Colon (tissue), 2 donors: ENCODE data around the gene ARID1B.

Experiments used
- FAIRE-seq: peaks from 2 replicates; lab custom pipeline; 2012; peaks lifted over from hg19 to GRCh38; lab: Jason Lieb, UNC
- donor health status: control.
- donor health status: control.

ARID1B gene

DNA sequence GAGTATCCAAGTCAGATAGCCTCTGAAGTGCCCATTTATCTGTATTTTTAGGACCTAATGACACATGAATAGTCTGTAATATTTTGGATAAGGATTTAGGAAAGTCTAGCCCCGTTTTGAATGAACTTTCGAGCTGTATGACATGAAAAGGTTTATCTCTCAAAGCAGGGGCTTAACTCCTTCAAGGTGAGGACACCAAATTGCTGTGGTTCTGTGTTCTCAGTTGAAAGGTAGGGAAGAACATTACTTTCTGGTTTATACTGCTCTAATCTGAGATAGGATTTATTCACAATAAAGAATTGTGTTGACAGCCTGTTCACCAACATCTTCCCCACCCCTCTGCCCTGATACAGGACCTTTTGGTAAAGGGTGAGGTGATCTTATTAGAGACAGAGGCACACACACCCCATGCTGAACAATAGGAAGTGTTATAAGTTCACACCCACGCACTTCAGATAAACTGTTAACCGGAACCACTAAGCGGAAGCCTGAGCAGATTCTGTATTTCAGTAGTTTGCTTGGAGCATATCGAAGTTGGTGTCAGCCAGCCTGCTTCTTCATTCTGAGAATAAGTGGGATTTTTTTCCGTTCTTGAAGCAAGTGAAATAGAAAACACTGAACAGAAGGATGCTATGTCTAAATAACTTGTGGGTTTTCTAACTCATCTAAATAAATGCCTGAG is 322.9 kb downstream of the ARID1B start:
- FAIRE-seq = no peak

DNA sequence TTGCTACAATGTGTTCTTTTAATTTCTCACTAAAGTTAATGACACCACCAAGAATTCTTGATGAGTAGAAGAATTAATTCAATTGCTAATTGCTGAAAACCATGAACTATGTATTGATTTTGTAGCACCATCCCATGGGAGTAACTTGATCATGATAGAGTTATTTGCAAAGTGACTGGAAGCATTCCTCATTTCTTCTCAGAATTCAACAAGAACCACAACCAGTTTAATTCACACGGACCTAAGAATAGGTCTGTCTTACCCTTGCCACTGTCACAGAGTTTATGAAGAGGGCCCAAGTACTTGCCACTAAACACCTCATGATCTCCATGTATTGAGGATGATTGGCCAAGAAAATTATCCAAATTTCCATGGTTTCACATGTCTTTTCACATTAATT is 324.0 kb downstream of the ARID1B start:
- FAIRE-seq = no peak

DNA sequence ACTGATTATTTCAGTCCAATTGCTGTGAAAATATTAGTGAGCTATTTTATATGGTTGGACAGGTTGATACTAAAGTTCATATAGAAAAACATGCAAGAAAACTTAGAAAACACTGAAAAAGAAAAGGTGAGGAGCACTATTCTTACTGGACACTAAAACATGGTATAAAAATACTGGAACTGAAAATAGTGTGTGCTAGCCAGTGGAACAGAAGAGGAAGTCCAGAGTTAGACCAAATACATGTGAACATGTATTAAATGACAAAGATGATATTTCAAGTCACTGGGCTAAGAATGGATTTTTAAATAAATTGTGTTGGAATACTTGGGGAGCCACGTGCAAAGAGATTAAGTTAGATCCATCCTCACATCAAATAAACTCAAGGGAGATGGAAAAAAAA is 327.6 kb downstream of the ARID1B start:
- FAIRE-seq = no peak

DNA sequence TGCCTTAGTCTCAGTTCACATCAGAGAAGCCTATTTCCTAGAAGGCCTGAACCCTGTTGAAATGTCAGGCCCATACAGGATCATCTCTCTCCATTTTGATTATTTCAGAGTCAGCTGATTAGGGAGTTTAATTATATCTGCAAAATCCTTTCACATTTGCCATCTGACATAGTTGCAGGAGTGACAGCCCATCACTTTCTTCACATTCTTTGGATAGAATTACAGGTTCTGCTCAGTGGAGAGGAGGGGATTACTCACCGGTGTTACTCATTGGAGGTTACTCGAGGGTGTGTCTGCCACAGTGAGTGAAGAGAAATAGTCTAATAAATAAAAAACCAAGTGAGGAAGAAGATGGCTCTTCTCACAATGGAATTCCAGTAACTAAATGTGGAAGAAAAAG is 329.3 kb downstream of the ARID1B start:
- FAIRE-seq = no peak

DNA sequence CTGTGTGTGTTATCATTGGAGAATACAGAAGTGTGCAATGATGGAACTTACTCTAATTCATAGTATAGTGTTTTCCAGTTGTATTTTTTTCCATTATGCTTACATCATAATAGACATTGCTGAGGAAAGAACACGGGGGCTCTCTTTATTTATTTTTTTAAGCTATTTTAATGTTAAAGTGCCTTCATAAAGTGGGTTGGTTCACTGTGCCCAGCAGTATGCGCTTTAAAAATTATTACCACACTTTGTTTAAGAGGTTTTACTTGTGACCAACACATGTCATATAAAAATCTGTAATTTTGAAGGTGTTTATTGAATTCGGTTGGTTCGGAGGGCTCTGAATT is 330.4 kb downstream of the ARID1B start:
- no peak for FAIRE-seq

DNA sequence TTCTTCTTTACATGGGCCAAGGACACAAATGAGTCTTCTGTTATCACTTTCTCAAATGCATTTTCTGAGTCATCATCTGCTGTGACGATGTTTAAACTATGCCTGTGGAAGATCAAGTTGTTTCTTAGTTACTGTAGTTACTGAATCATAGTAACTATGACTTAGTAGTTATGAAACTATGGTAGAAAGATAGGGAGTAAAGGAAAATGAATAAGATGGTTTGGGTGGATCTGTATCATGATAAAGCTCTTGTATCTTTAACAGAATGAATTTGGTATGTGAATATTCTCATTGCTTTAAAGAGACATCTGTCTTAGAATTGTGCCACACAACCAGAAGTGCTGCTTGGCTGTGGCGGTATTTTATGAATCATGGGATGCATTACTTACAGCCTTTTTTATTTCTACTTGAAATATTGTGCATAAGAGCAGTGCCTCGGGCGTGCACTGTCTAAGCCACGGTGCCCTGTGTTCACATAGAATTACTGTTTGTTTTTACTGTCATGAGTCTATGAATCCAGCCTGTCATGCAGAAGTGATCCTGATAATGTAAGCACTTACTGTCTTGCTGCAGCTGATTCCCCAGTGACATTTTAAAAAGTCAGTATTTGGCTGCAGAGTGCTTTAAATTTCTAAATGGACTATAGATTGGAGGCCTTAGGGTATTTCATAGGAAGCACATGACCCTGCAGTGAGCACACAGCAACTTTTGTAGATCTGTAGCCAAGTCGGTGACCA is 330.9 kb downstream of the ARID1B start:
- FAIRE-seq = no peak

DNA sequence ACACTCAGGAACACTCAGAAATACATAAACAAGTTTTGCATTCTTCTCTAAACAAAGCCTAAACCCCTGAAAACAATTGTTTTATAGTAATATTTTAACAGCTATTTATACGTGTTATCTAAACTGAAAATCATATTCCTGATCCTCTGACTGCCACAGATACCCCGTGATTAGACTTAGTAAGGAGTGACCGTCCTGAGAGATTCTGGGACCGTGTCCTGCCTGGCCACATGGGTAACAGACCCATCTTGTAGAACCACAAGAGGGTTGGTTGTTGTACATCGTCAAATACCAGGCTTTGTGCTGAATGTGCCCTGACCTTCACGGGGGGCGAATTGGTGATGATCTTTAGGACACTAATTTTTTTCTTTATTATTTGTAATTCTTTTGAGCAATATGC is 331.7 kb downstream of the ARID1B start:
- FAIRE-seq = no peak

DNA sequence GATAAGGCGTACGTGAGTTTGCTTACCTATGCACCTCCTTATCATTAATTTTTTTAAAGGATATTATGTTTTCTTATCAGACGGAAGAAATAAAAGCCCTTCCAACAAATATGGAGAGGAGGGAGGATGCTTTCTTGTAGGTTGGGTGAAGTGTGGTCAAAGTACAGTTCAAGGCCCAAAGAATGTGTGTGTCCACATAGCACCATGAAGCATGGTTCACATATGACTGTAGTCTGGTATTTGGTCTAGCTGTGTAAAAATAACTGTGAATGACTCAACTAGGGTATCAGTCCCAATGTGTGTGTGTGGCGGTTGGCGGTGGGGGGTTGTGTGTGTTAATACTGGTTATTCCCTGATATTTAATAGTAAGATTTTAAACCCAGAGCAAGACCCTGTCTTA is 333.4 kb downstream of the ARID1B start:
- no peak for FAIRE-seq

DNA sequence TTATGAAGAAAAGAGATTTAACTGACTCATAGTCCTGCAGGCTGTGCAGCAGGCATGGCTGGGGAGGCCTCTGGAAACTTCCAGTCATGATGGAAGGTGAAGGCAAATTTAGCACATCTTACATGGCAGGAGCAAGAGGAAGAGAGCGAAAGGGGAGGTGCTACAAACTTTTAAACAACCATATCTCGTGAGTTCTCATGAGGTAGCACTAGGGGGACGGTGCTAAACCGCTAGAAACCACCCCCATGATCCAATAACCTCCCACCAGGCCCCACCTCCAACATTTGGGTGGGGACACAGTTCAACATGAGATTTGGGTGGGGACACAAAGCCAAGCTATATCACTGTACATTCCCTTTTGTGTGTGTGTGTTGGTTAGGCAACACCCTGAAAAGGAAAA is 336.2 kb downstream of the ARID1B start:
- FAIRE-seq = no peak

DNA sequence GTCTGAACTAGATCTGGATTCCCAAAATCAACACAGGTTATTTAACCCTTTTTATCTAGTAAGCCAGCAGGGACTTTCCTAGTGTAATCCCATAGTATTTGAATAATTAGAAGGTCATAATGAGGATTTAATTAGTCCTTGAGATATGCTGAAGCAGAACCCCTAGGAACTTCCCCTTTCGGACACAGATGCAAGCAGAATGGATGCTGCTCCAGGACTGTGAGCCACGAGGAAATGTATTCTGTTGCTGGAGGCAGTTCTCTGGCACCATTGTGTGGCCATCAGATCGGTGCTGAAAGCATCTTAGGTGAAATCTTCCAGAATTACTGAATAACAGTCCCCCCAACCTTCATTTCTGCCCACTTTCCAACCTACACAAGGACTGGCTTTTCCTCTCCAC is 339.2 kb downstream of the ARID1B start:
- no peak for FAIRE-seq

DNA sequence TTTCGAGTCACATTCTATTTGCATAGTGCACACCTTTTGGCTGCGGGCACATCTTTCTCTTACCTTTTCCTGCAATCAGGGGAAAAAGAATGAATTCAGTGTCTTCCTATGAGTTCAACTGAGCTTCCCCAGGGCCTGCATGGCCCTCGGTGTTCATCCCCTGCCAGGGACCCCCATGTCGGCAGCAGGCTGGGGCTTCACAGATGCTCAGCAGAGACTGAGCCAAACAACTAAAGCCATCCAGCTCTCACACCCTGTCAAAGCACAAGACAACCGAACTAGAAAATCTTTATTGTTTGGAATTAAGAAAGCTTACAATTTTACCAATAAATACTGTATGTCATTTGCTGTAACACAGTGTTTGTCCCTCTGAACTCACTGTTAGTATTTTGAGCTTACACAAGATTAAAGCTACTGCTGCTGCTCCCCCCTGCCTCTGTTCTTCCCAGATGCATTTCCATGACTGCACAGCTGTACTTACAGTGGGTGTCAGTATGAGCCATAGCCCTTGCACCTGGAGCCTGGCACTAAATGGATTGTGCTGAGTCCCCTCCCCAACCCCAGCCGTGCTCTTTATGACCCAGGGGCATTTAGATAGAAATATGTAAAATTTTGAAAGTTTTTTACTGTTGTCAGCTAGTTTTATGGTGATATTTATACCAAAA is 340.4 kb downstream of the ARID1B start:
- no peak for FAIRE-seq

DNA sequence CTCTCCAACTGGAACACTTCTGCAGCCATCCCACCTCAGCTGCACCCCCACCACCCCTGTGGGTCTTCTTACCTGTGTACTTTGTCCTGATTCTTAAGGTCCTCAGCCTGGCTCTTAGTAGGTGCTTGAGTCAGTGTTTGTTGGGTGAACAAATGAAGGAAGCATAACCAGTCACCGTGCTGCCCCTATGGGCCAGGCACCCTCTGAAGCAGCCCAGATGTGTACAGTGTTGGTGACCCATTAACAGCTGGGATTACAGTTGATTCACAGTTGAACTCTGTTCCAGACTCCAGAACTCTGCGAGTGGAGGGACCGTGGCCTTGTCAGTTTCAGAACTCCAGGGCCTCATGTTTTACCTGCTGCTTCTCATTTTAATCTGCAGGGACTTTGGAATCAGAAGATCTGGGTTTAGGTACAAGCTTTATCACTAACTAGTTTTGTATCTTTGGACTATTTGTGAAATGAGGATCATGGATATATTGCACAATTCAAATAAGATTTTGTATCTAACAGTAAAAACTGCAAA is 342.4 kb downstream of the ARID1B start:
- FAIRE-seq = no peak

DNA sequence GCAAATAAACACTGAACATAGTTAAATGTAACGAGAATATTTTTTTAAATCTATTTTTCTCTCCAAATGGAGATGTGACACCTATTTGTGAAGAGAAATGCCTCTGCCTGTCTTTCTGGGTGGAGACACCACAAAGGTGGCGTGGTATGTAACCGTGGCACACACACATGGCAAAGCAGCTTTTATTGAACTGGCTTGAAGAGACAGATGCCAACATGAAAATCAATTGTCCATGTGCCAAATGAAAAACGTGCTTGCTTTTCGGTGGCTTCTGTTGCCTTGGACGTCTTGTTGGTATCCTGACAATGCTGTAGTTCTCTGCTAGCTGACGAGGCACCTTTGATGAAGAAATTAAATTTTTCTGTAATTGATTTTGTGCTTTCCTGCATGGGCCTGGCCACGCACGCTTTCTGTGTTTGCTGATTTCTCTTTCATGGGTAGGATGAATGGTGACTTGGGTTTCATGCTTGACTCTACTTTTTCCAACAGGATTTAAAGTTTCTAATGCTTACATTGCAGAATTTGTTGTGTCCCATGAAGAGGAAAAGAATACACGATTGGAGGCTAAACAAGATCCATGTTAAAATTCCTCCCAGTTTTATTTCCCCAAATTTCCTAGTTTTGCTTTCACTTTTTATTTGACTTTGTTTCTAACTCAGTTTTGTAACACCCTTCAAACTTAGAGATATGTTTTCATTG is 343.5 kb downstream of the ARID1B start:
- FAIRE-seq = no peak

DNA sequence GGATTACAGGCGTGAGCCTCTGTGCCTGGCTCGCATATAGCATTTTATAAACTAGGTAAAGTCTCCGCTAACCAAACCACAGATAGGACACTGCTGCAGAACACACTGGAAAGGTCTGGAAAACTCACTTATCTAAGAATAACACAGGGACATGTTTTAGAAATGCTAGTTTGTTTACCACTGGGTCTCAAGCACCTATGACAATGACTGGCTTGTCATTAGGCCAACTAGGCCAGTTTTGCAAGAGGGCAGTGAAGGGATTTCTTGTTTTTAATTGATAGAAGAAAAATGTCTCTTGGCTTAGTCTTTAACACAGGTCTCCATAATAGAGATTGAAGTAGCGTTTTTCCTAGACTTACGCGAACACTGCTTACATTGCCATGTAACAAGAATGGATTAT is 344.7 kb downstream of the ARID1B start:
- FAIRE-seq = no peak

DNA sequence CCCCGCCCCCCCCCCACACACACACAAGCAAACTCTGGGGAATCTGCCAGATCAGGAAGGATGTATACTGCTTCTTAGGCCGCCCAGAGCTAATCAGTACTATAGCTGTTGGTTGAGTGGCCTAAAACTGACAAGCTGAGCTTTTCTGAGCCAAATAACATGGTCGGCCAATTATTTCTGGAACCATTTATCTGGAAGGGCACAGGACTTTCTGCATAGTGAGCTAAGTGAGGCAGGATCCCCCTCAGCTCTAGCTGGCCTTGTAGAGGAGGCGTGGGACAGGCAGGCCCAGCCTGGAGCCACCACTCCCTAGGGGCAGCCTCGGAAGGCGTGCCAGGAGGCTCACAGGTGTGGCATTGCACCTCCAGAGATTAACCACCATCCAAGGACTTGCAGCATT is 346.1 kb downstream of the ARID1B start:
- no peak for FAIRE-seq

DNA sequence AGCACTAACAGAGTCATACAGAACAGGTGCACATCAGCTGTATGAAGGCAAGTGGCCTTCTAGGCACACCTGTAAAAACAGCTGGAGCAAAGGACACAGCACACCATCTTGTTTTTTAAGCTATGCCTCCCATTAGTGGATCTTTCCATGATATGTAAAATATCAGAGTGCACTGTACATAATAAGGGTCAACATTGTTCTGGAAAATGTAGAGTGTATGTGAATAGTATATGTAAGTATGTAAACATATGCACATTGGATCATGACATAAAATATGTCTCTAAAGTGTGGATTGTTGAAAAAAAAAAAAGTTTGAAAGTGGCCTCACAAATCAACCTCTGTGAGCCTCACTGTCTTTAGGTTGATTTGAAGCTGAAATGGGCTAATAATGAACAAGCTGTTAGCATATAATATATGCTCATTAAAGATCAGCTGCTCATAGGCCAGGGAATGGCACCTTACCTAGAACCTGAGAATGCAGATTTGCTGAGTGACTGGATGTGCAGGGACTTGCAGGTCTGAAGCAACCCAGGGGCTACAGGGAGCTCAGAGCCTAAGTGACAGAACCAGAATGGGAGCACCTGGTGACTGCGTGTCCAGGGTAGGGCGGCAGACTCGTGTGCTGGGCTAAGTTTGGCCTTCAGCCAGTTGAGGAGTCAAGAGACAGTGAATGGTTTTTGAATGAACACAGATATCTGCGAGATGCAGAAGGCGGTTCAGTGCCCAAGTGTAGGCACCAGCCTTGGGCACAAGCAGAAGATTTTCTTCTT is 347.5 kb downstream of the ARID1B start:
- no peak for FAIRE-seq

DNA sequence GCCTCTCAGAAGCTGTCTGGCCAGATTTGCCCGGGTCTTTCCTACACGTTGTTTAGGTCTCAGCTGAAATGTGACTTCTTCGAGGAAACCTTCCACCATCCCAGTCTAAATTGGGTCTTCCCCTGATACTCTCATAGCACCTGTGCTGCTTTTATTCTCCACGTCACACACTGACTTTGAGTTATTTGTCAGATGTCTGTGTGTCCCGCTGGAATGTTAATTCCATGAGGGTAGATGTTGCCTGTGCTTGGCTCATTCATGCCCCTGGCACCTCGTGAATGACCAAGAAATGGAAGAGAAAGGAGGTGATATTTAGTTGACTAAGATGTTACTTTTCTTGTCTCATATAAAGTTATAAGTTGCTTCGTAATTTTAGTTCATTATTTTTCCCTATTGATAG is 348.4 kb downstream of the ARID1B start:
- FAIRE-seq = no peak

DNA sequence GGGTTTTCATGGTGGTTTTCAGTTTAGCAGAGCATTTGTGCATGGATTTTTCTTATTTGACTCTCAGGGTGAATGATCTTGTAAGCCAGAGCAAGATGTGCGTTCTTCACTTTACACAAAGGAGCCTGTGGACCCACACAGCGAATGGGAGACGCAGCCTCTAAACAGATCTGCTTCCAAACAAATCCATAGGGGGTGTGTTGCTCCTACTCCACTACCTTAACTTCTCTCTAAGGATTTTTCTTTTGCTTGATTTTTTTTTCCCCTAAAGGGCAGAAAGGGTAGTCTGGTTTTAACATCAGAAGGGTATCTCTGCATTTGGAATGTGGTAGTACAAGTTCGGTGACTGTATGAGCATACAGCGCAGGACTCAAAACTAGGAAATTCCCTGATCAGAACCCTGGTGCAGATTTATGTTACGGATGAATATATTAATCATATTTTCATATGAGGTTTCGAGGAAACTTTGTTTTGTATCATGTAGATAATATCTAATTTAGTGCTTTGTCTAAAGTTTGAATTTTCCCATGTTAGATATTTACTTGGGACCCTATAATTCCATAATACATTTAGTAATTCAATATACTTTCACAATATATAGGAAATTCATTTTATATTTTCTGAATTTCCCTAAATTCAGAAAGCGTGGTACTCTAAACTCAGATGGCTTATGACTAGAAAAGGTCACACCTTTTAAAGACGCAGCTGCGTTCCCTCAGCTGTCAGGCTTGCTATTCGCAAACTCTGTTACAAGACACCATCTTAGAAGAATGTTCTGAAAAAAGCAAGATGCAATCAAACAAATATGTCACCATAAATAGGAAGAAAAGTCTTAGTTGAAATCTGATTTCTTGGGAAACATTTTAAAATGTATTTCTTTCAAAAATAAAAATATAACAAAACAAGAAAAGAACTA is 349.3 kb downstream of the ARID1B start:
- no peak for FAIRE-seq

DNA sequence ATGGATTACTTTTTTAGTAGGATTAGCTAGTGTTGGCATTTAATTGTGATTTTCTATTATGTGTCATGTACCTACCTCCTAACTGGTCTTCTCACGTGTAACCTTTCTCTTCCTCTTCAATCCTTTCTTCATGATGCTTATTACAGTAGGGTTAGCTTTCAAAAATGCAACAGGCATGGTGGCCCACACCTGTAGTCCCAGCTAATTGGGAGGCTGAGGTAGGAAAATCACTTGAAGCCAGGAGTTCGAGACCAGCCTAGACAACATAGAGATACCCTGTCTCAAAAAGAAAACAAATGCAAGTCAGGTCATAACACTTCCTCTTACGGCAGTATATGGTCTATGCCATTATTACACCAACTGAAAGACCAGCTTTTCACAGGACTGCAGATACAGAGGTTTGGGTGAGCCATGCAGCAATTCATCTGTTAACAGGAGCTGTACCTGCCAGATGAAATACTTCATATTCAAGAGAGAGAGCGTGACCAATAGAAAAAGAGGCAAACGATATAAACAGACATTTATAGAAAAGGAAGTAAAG is 351.1 kb downstream of the ARID1B start:
- no peak for FAIRE-seq

DNA sequence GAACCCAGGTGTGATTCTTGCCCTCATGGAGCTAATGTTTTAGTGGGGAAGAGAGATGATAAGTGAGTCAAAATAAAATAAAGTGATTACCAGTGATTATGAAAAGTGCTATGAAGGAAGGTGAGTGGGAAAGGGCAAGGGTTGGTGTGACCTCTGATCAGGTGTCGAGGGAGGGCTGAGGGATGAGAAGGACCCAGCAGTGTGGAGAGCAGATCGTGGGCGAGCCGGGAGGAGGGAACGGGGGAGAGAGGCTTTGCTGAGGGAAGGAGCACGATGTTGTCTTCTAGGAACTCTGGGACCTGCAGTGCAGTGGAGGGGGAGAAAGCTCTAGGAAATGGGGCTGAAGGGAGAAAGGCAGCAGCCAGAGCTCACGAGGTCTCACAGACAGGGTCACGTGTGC is 354.1 kb downstream of the ARID1B start:
- no peak for FAIRE-seq

DNA sequence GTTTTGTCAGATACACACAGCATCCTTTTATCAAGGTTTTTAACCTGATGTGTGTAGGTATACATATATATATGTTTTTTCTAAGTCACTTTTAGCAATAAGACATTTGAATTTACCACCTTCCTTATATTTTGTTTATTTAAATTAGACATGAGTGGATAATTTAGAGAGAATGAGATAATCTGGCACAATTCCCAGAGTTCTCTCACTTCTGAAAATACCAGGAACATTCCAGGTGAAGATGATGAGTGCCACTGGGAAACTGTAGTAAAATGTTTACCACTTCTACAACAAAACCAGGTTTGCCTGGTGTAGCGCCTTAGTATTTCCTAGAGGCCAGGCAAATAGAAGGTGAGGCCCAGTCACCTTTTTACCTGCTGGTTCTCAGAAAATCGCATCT is 356.7 kb downstream of the ARID1B start:
- no peak for FAIRE-seq
